ENCODE data around the gene SRSF12.

DNA sequence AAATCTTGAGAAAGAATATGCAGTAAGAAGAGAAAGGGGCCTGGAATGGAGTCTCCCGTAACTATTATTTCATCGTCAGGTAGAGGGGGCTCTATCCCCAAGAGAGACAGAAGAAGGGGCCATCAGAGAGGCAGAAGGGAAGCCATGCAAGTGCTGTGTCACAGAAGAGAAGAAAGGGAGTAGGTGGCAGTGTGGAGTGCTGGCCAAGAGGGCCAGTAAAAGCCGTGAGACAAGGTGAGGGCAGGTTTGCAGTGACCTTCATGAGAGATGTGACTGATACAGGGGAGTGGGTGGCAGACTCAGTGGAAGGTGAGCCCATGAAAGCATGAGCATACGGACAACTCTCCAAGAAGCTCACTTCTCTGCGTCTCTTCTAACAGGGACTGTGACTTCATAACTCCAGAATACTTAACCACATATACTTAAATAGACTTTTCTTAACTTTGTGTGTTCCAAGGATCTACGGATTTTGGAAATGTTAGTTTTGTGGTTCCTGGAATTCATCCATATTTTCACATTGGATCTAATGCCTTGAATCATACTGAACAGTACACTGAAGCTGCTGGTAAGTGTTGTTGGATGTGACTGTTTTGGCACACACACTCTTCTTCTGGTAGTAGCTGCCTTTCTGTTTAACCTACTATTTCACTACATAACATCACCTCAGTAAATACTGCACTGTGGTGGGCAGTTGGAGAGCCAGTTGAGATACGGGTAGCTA is 43.6 kb upstream of the SRSF12 start:
- TF ChIP-seq, protein P1, sequence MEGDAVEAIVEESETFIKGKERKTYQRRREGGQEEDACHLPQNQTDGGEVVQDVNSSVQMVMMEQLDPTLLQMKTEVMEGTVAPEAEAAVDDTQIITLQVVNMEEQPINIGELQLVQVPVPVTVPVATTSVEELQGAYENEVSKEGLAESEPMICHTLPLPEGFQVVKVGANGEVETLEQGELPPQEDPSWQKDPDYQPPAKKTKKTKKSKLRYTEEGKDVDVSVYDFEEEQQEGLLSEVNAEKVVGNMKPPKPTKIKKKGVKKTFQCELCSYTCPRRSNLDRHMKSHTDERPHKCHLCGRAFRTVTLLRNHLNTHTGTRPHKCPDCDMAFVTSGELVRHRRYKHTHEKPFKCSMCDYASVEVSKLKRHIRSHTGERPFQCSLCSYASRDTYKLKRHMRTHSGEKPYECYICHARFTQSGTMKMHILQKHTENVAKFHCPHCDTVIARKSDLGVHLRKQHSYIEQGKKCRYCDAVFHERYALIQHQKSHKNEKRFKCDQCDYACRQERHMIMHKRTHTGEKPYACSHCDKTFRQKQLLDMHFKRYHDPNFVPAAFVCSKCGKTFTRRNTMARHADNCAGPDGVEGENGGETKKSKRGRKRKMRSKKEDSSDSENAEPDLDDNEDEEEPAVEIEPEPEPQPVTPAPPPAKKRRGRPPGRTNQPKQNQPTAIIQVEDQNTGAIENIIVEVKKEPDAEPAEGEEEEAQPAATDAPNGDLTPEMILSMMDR (IDR thresholded peaks at IDR 0.05), result no peak
- TF ChIP-seq POLR2A (IDR thresholded peaks at IDR 0.05), result no peak
